Measurements from ENCODE around the gene IER5L.

The IER5L gene

DNA sequence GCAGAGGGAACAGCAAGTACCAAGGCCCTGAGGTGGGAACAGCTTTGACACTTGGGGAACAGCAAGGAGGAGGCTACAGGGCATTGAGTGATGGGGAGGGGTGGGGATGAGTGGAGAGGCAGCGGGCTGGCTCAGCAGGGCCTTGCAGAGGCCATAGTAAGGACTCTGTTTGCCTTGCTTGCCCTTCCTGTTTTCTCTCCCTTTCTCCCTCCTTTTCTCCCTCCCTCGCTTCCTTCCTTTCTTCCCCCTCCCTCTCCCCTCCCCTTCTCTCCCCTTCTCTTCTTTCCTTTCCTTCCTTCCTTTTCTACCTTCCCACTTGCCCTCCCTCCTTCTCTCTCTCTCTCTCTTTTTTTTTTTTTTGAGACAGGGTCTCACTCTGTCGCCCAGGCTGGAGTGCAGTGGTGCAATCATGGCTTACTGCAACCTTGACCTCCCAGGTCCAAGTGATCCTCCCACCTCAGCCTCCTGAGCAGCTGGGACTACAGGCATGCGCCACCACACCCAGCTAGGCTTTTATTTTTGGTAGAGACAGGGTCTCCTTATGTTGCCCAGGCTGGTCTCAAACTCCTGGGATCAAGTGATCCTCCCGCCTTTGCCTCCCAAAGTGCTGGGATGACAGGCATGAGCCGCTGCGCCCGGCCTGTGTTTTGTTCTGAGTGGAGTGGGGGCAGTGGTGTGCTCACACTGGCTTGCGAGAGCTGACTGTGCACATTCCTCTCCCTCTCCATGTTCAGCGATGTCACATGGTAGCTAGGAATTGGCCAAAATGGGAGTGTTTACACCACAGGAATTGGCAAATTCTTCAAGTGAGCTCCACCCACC lies 17.1 kb downstream of the IER5L start:
- DNase-seq = no peak

- no peak for DNase-seq
These were observed 21.9 kb downstream of the IER5L start for GRCh38 chr9:129156163-129156562.

DNA sequence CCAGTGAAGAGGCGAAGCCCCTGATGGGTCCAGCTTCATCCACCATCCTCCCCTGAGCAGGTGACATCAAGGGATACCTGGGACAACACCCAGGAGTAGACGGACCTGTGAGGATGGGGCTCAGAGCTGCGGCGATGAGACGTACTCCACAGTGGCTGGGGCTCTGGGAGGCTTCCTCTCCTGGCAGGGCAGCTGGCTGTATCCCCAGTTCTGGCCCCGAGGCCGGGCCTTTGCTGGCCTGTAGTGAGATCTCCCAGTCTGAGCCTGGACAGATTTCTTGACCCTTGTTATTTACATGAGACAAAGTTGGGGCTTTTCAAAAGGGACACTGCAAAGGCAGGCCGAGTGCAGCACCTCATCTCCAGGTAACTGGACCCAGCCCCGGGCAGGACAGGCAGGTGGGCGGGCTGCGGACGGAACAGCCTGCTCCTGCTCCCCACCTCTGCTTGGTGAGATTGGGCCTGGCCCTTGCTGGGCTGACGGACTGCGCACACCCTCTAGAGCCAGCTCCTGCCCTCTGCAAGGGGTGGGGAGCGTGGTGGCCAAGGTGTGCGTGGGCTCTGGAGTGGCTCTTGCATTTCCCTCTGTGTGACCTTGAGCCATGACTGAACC lies 23.1 kb downstream of the IER5L start:
- DNase-seq = no peak

- DNase-seq = no peak
These were observed 26.6 kb downstream of the IER5L start for GRCh38 chr9:129151469-129151868.

GRCh38 chr9:129150672-129151211 lies 27.3 kb downstream of the IER5L start:
- DNase-seq = no peak

- no peak for DNase-seq
These were observed 27.9 kb downstream of the IER5L start for GRCh38 chr9:129150122-129150521.

GRCh38 chr9:129149442-129149841 lies 28.6 kb downstream of the IER5L start:
- DNase-seq = no peak

DNA sequence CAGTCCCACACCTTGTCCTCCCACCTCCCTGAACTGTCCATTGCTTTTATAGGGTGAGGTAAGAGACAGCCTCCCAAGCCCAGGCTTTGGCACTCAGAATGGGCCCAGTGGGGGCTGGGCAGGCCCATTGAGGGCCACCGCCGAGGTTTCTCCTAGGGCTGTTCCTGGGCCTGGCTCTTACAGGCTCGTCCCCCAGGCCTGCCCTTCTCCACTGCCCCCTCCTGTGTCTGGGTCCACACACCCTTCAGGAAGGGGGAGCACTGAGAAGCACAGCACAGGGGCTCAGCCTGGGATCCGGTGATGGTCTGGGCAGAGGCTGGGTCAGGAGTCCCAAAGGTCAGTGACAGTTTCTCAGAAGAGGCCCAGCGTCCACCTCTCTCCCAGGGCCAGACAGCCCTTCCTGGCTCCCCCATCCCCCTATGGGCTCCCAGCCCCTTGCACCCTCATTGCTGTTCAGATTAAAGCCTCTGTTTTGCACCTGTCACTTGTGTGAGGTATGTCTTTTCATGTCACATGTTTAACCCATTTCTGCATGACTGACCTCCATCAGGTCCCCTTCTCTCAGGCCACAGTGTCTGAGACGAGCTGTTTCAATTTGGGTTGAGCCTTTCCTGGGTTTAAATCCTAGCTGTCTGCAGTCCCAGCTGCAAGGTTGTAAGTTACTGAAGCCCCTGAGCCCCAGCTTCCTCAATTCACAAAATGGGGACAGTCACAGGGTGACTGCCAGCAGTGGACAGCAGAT lies 29.4 kb downstream of the IER5L start:
- DNase-seq = no peak

DNA sequence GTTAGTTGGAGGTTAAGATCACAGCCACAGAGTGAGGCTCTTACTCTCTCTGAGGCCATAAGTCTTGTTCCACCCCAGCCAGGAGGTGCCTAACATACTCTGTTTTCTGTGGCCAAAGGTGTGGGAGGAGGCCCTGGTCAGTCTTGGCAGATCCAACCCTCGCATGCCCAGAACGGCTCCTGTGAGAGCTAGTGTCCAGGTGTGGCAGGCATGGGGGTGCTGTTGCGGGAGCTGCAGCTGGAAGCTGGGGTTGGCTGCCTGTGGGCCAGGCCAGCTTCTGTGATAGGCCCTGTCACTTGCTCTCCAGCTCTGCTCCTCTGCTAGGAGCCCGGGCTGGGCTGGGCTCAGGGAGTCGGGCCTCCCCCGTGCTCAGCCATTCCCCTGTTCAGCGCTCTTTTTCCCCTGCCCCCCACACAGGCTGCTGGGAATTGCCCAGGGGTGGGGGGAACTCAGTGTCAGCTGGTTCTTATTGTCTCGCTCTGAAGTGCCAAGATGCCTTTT lies 31.6 kb downstream of the IER5L start:
- no peak for DNase-seq

DNA sequence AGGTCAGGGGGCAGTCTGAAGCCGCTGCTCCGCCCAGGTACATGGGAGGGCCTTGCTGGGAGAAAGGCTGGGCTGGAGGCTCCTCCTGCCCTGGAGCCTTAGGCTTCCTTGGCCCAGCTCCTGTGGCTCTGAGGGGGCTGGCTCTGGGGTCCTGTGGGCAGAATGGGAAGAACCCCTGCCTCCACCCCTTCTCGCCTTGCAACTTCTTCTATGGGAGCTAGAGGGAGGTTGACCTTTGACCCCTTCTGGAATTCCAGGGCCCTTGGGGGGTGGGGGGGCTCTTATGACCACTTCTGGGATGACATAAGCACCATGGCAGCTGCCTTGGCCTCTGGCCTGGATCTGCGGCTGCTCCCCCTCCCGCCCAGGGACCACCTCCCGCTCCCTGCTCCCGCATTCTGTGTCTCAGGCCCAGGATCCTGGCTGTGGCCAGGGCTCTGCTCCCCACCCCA lies 32.2 kb downstream of the IER5L start:
- no peak for DNase-seq

- DNase-seq = no peak
These were observed 32.7 kb downstream of the IER5L start for GRCh38 chr9:129145316-129145715.

- DNase-seq = peak; percentile 29 to 41
These were observed 34.8 kb downstream of the IER5L start for GRCh38 chr9:129143031-129143927.

DNA sequence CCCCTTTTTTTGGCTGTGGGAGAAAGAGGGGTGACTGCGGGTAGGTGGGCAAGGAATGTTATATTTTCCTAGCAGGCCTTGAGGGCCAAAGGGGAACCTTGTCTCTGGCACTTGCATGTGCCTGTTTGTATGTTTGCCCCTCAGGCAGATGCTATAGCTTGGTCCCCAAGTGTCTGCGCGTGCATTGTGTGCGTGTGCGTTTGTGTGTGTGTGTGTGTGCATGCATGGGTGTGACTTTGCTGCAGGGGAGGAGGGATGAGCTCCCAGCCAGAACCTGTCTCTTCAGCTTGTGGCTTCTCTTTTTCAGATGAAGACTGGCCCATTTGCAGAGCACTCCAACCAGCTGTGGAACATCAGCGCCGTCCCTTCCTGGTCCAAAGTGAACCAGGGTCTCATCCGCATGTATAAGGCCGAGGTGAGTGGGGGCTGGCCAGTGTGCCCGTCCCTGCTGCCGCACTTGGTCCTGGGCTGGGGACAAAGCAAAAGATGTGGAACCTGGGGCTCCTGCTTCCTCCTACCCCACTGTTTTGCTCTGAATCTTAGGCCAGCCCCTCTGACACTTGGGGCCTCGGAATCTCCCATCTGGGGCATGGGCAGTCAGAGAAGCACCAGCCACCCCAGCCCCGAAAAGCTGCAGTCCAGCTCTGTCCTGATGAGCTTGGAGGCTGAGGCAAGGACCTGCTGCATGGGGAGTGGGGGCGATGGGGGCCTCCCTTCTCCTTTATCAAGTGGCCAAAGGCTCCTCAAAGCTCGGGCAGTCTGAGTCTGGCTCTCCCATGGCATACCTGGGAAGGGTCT lies 35.7 kb downstream of the IER5L start:
- DNase-seq = no peak

GRCh38 chr9:129141066-129142041 lies 36.7 kb downstream of the IER5L start:
- DNase-seq = no peak

- peak in 1 of 2 donors; percentile 78 for DNase-seq
These were observed 37.5 kb downstream of the IER5L start for GRCh38 chr9:129140397-129141065.

GRCh38 chr9:129139993-129140396 lies 38.1 kb downstream of the IER5L start:
- peak; percentile 78 to 96 for DNase-seq

- DNase-seq = peak; percentile 32 to 93
These were observed 38.6 kb downstream of the IER5L start for GRCh38 chr9:129139233-129139992.

GRCh38 chr9:129138476-129139232 lies 39.4 kb downstream of the IER5L start:
- no peak for DNase-seq
